Panc1 (cell line): Measurements from ENCODE around the gene SAA4. TPM values are rescaled to one million over a fixed set of nuclear protein-coding genes. Genes with fewer than 3 reads are reported as not detected.

Experiments
- ATAC-seq: fragments of 200-7000 bp; cut with Tn5 transposase; 2 replicates; pipeline ENCODE4 v1.9.1; 2020; ENCODE audit warnings: mild to moderate bottlenecking, moderate library complexity
- BruUV-seq: library from RNA; stranded (reverse); fragments of 400-500 nt; replicated peaks from 2 replicates; lab custom pipeline; 2021; lab: Mats Ljungman, UMichigan
- CTCF ChIA-PET: fragments of 300-600 bp; sonication (Branson Sonifier 250); formaldehyde crosslinking; loops from one replicate; lab custom pipeline; 2022; ENCODE audit warnings: antibody characterized with exemption; lab: Charles Lee
- POLR2A ChIA-PET: fragments of 300-600 bp; sonication (Branson Sonifier 250); formaldehyde crosslinking; loops from one replicate; lab custom pipeline; 2022; ENCODE audit warnings: antibody characterized with exemption; lab: Charles Lee
- DNase-seq: peaks from one replicate; pipeline ENCODE4 v3.0.0-alpha.2; 2010; ENCODE audit warnings: low read depth, low spot score
- H3K27ac ChIP-seq: 2 replicates; pipeline ENCODE4 v1.5.1; 2011; ENCODE audit warnings: mild to moderate bottlenecking, low read length, inconsistent platforms
- H3K27me3 ChIP-seq: fragments of 200-500 bp; sonication (Bioruptor generic); 2 replicates; pipeline ENCODE4 v1.6.0; 2014; ENCODE audit warnings: low read length, inconsistent platforms; ENCODE audit not compliant: control insufficient read depth, insufficient read depth
- H3K36me3 ChIP-seq: fragments of 200-500 bp; sonication (Bioruptor generic); 2 replicates; pipeline ENCODE4 v1.5.1; 2014; ENCODE audit warnings: inconsistent platforms, mild to moderate bottlenecking, low read length, moderate library complexity; ENCODE audit not compliant: control insufficient read depth, insufficient read depth
- H3K4me1 ChIP-seq: 2 replicates; pipeline ENCODE4 v1.5.1; 2011; ENCODE audit warnings: inconsistent platforms, mild to moderate bottlenecking, low read length, moderate library complexity; ENCODE audit not compliant: control insufficient read depth, insufficient read depth
- H3K4me3 ChIP-seq, 2 experiments: 2 replicates each; pipeline ENCODE4 v1.5.1; 2011 to 2012; ENCODE audit warnings: low read depth in 2 of 2, low read length in 2 of 2, mild to moderate bottlenecking in 2 of 2, inconsistent platforms in 1 of 2, moderate library complexity in 1 of 2
- H3K9me3 ChIP-seq: fragments of 200-500 bp; sonication (Bioruptor generic); 2 replicates; pipeline ENCODE4 v1.5.1; 2014; ENCODE audit warnings: low read depth, mild to moderate bottlenecking, inconsistent platforms, low read length, moderate library complexity; ENCODE audit not compliant: control insufficient read depth, insufficient read depth
- POLR2AphosphoS5 ChIP-seq: IDR thresholded peaks from 2 replicates; pipeline ENCODE4 v1.6.1; 2012; ENCODE audit warnings: mild to moderate bottlenecking, low read depth, low read length, moderate library complexity
- REST ChIP-seq, 2 experiments: IDR thresholded peaks; 2 replicates each; pipeline ENCODE4 v1.6.1; 2011 to 2012; ENCODE audit warnings: low read depth in 2 of 2, control low read depth in 1 of 2, low read length in 1 of 2, mild to moderate bottlenecking in 1 of 2, moderate library complexity in 1 of 2; ENCODE audit not compliant: insufficient read depth in 1 of 2
- SIN3A ChIP-seq: IDR thresholded peaks from 2 replicates; pipeline ENCODE4 v1.6.1; 2012; ENCODE audit warnings: low read depth, mild to moderate bottlenecking, low read length, moderate library complexity, borderline replicate concordance; ENCODE audit not compliant: insufficient read depth
- TCF7L2 ChIP-seq: IDR thresholded peaks from 2 replicates; pipeline ENCODE4 v1.6.1; 2011; ENCODE audit warnings: mild to moderate bottlenecking, low read depth, low read length, inconsistent platforms
- in situ Hi-C: cut with HindIII; loops from 2 replicates; pipeline ENCODE4 v1.10.0; 2016; ENCODE audit warnings: low sequenced_read_pairs, low pct_unique_long_range_greater_than_20kb
- intact Hi-C: fragments of 100-400 bp; cut with micrococcal nuclease; formaldehyde crosslinking; loops from one replicate; pipeline ENCODE4 v1.10.0; 2022; ENCODE audit not compliant: unreplicated experiment
- total RNA-seq: library from RNA; stranded (reverse); gene quantifications from one replicate; pipeline ENCODE4 v1.2.1, GENCODE V29; 2021; ENCODE audit not compliant: unreplicated experiment
- TF ChIP-seq, protein P1 (sequence below): fragments of 450-650 bp; IDR thresholded peaks from 2 replicates; pipeline ENCODE4 v1.5.1; 2017; ENCODE audit warnings: mild to moderate bottlenecking

SAA4 gene
- total RNA-seq, 1 experiment from 2014 or later: not detected

- in situ Hi-C loops (no loop called here), intact Hi-C loops (no loop called here)
- POLR2A ChIA-PET: no interaction called here
- no peaks in the 10 kb centered on the region for H3K36me3 ChIP-seq
- CTCF ChIA-PET: no interaction called here
- peaks cover 9% of the 10 kb centered on the region; the same call in 1 of the 2 replicates for H3K27me3 ChIP-seq
- H3K4me1 ChIP-seq: no peaks in the 10 kb centered on the region
- H3K27ac ChIP-seq: no peak overlapping the region
- ATAC-seq (no peak), DNase-seq (no peak)
- no peak for TF ChIP-seq REST (IDR thresholded peaks at IDR 0.05; ENCODE audit: insufficient read depth in 1 of 2, low read depth in 2 of 2, low read length in 1 of 2)
- no peak for TF ChIP-seq POLR2AphosphoS5
- TF ChIP-seq TCF7L2: no peak
- TF ChIP-seq, protein P1, sequence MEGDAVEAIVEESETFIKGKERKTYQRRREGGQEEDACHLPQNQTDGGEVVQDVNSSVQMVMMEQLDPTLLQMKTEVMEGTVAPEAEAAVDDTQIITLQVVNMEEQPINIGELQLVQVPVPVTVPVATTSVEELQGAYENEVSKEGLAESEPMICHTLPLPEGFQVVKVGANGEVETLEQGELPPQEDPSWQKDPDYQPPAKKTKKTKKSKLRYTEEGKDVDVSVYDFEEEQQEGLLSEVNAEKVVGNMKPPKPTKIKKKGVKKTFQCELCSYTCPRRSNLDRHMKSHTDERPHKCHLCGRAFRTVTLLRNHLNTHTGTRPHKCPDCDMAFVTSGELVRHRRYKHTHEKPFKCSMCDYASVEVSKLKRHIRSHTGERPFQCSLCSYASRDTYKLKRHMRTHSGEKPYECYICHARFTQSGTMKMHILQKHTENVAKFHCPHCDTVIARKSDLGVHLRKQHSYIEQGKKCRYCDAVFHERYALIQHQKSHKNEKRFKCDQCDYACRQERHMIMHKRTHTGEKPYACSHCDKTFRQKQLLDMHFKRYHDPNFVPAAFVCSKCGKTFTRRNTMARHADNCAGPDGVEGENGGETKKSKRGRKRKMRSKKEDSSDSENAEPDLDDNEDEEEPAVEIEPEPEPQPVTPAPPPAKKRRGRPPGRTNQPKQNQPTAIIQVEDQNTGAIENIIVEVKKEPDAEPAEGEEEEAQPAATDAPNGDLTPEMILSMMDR: no peak
- no peaks in the 10 kb centered on the region for H3K9me3 ChIP-seq
- no TSS peak for BruUV-seq
- H3K4me3 ChIP-seq: no peak overlapping the region
These were observed 40.1 kb downstream of the SAA4 start for GRCh38 chr11:18196532-18196931.

GRCh38 chr11:18193010-18193409 is 43.6 kb downstream of the SAA4 start:
- Histone ChIP-seq H3K36me3 (no peaks in the 10 kb centered on the region), H3K27ac (no peak overlapping the region), H3K4me3 (no peak overlapping the region), H3K27me3 (peaks cover 9% of the 10 kb centered on the region; the same call in 1 of the 2 replicates), H3K4me1 (no peaks in the 10 kb centered on the region), H3K9me3 (no peaks in the 10 kb centered on the region)
- intact Hi-C loops (no loop called here), in situ Hi-C loops (no loop called here)
- TF ChIP-seq SIN3A (no peak), TCF7L2 (no peak), POLR2AphosphoS5 (no peak), REST (IDR thresholded peaks at IDR 0.05; ENCODE audit: insufficient read depth in 1 of 2, low read depth in 2 of 2, low read length in 1 of 2) (no peak)
- TF ChIP-seq, protein P1: no peak
- no peak for DNase-seq
- ChIA-PET CTCF (no interaction called here), POLR2A (no interaction called here)
- no peak for ATAC-seq
- BruUV-seq: no TSS peak
